Fibroblast of mammary gland (primary cell): ENCODE results near the gene HRCT1.
A peak's percentile ranks its signal among the peaks of the same experiment; 100 is the strongest.

Experiments
- DNase-seq: peaks from one replicate; pipeline ENCODE4 v3.0.0-alpha.2; 2010; ENCODE audit warnings: low read depth
- H3K4me3 ChIP-seq: 2 replicates; pipeline ENCODE4 v1.5.1; 2011; ENCODE audit warnings: low read depth, mild to moderate bottlenecking, low read length, moderate library complexity; ENCODE audit not compliant: control insufficient read depth
- CTCF ChIP-seq: conservative IDR thresholded peaks from 2 replicates; pipeline ENCODE4 v1.5.1; 2011; ENCODE audit warnings: low read depth, low read length, inconsistent platforms; ENCODE audit not compliant: control insufficient read depth, insufficient read depth

Gene HRCT1

GRCh38 chr9:35939679-35940250, 33.8 kb downstream of the HRCT1 start:
- no peak for TF ChIP-seq CTCF
- no peak for DNase-seq
- H3K4me3 ChIP-seq, result no peak overlapping the region

GRCh38 chr9:35940458-35941407, 34.7 kb downstream of the HRCT1 start:
- TF ChIP-seq CTCF, result no peak
- no peak overlapping the region for H3K4me3 ChIP-seq
- no peak for DNase-seq

GRCh38 chr9:35942286-35942685, 36.3 kb downstream of the HRCT1 start:
- TF ChIP-seq CTCF, result no peak
- DNase-seq, result no peak
- no peak overlapping the region for H3K4me3 ChIP-seq

DNA sequence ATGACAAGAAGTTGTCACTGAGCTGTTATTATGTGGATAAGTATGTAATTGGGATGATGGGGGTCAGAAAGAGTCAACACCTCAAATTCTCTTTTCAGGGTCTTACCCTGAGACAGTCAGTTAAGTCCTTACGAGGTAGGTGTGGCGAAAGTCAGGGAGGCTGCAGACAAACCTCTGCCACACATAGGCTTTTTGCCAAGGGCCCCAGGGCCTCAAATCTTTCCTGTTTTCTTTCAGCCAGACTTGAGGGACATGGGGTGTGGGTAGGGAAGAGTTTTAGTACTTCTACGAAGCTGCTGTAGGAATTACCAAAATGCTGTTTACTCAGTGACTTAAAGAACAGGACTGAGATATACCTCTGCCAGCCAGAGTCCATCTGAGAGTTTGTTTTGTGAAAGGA, 38.2 kb downstream of the HRCT1 start:
- DNase-seq, result no peak
- no peak overlapping the region for H3K4me3 ChIP-seq
- TF ChIP-seq CTCF, result no peak

DNA sequence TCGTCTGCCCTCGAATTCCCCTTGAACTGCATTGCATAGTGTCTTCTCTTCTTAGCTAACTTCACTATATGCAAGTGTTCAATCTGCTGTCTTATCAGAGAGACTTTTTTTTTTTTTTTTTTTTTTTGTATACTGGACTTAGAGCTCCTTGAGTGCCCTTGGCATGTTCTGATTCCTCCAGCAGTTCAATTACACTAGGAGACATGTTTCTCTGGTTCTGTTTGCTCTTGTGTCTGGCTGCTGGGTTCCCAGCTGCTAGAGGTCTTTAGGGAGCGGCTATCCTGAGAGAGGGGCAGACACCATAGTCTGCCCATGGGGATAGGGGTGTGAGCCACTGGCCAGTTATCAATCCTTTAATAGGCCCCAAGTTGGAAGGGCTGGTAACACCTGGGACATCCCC, 38.8 kb downstream of the HRCT1 start:
- H3K4me3 ChIP-seq, result no peak overlapping the region
- no peak for DNase-seq
- TF ChIP-seq CTCF, result no peak

DNA sequence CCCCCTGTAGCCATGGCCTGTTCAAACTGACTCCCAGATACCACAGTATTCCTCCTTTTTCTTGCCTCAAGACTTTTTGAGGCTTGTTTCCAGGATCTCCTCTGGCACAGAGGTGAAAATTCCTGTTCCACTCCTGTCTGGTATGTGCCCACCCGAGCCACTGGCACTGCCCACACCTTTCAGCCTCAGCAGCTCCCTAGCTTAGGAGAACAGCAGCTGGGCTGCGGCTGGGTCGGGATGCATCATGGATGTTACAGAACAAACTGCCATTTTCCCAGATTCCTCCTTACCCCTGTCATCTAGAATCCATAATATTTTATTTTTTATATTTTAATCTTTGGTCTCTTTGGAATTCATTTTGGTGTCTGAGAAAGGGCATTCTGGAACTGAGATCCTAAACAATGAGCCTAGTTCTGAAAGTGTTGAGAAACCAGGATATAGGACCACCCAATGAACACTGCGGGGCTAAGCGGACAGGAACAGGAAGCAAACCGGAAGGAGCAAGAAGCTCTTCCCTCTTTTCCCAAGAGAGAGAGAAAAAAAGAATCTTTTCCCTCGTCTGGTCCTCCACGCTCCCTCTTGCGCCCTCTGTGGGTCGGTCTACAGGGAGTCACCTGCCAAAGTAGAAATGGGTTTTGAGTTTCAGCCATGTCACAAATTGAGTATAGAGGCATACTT, 39.5 kb downstream of the HRCT1 start:
- DNase-seq, result peak; percentile 92
- no peak overlapping the region for H3K4me3 ChIP-seq
- TF ChIP-seq CTCF, result peak; percentile 98
